H1 (cell line): ENCODE data around the gene WDR77. TPM values are rescaled to one million over a fixed set of nuclear protein-coding genes. Genes with fewer than 3 reads are reported as not detected.

Experiments used
- CTCF ChIA-PET: fragments of 300-600 bp; sonication (Branson Sonifier 250); formaldehyde crosslinking; loops from one replicate; lab custom pipeline; 2021; ENCODE audit not compliant: partially characterized antibody; lab: Charles Lee
- POLR2A ChIA-PET: fragments of 300-600 bp; sonication (Branson Sonifier 250); formaldehyde crosslinking; loops from one replicate; lab custom pipeline; 2021; ENCODE audit warnings: inconsistent platforms; ENCODE audit not compliant: partially characterized antibody; lab: Charles Lee
- DNase-seq, 2 experiments: peaks; one replicate each; pipeline versions ENCODE4 v3.0.0 to v3.0.0-alpha.2; 2010 to 2022; ENCODE audit warnings: low spot score in 2 of 2, low read depth in 1 of 2, mixed read lengths in 1 of 2
- FAIRE-seq: peaks from 2 replicates; lab custom pipeline; 2011; peaks lifted over from hg19 to GRCh38; lab: Jason Lieb, UNC
- H2AFZ ChIP-seq: 2 replicates; pipeline ENCODE4 v1.8.1; 2012; ENCODE audit warnings: low read length, inconsistent platforms
- H2AK5ac ChIP-seq: 2 replicates; pipeline ENCODE4 v1.6.1; 2013; ENCODE audit warnings: low read depth, low read length
- H2BK120ac ChIP-seq: replicated peaks from 2 replicates; pipeline ENCODE3; 2013; ENCODE audit warnings: low read depth, low read length, inconsistent platforms
- H2BK12ac ChIP-seq: 2 replicates; pipeline ENCODE4 v1.6.1; 2013; ENCODE audit warnings: low read depth, low read length
- H2BK15ac ChIP-seq: 2 replicates; pipeline ENCODE4 v1.6.1; 2013; ENCODE audit warnings: low read length
- H2BK20ac ChIP-seq: 2 replicates; pipeline ENCODE4 v1.6.1; 2013; ENCODE audit warnings: low read length
- H2BK5ac ChIP-seq: 2 replicates; pipeline ENCODE4 v1.6.1; 2013; ENCODE audit warnings: low read depth, low read length
- H3K14ac ChIP-seq: 2 replicates; pipeline ENCODE4 v1.6.1; 2013; ENCODE audit warnings: inconsistent platforms; ENCODE audit not compliant: insufficient read length
- H3K18ac ChIP-seq: 2 replicates; pipeline ENCODE4 v1.6.1; 2013; ENCODE audit warnings: low read length; ENCODE audit errors: extremely low read depth
- H3K23ac ChIP-seq: 2 replicates; pipeline ENCODE4 v1.6.1; 2013; ENCODE audit warnings: inconsistent platforms; ENCODE audit not compliant: insufficient read length
- H3K23me2 ChIP-seq: 2 replicates; pipeline ENCODE4 v1.6.1; 2013; ENCODE audit warnings: low read depth, low read length
- H3K27ac ChIP-seq: 2 replicates; pipeline ENCODE4 v1.6.1; 2011; ENCODE audit warnings: low read depth, low read length, inconsistent platforms
- H3K27me3 ChIP-seq, 4 experiments: replicated peaks in 1 of 4; 1 replicate in 1 of 4; 2 replicates in 3 of 4; pipeline versions ENCODE4 v1.6.1 to v1.8.1; 2011 to 2013; ENCODE audit warnings: low read length in 3 of 4, mild to moderate bottlenecking in 3 of 4, inconsistent platforms in 2 of 4, mixed read lengths in 2 of 4, moderate library complexity in 1 of 4; ENCODE audit not compliant: control insufficient read depth in 3 of 4, insufficient read depth in 3 of 4; ENCODE audit errors: extremely low read depth in 1 of 4
- H3K36me3 ChIP-seq, 4 experiments: 2 replicates each; pipeline versions ENCODE4 v1.6.1 to v1.8.1; 2011 to 2013; ENCODE audit warnings: mild to moderate bottlenecking in 4 of 4, low read length in 3 of 4, moderate library complexity in 2 of 4, control low read depth in 1 of 4, inconsistent platforms in 1 of 4; ENCODE audit not compliant: insufficient read depth in 4 of 4, control insufficient read depth in 2 of 4
- H3K4ac ChIP-seq: replicated peaks from 2 replicates; pipeline ENCODE3; 2013; ENCODE audit warnings: low read length, low read depth, mixed read lengths, inconsistent platforms; ENCODE audit not compliant: insufficient read length
- H3K4me1 ChIP-seq, 4 experiments: replicated peaks in 1 of 4; 1 replicate in 1 of 4; 2 replicates in 3 of 4; pipeline versions ENCODE4 v1.6.1 to v1.8.1; 2011 to 2013; ENCODE audit warnings: low read length in 3 of 4, inconsistent platforms in 2 of 4, mixed read lengths in 1 of 4; ENCODE audit not compliant: insufficient read depth in 4 of 4, control insufficient read depth in 3 of 4
- H3K4me2 ChIP-seq, 2 experiments: 2 replicates each; pipeline versions ENCODE4 v1.6.1 to v1.8.1; 2011 to 2013; ENCODE audit warnings: low read depth in 2 of 2, low read length in 2 of 2, control low read depth in 1 of 2, inconsistent platforms in 1 of 2, mild to moderate bottlenecking in 1 of 2; ENCODE audit not compliant: insufficient read depth in 1 of 2
- H3K4me3 ChIP-seq, 4 experiments: fragments of 200-600, 300-600 bp in 1 of 4; sonication (generic), shearing (Covaris generic), sonication (Bioruptor Twin) in 1 of 4; 2 replicates each; pipeline versions ENCODE4 v1.5.1 to v1.8.1; 2011 to 2016; ENCODE audit warnings: low read length in 4 of 4, low read depth in 3 of 4, control low read depth in 2 of 4, inconsistent platforms in 2 of 4, mild to moderate bottlenecking in 2 of 4, mixed read lengths in 1 of 4, moderate library complexity in 1 of 4; ENCODE audit not compliant: insufficient read depth in 2 of 4; ENCODE audit errors: extremely low read depth in 1 of 4
- H3K56ac ChIP-seq: replicated peaks from 2 replicates; pipeline ENCODE3; 2013; ENCODE audit warnings: low read depth, mild to moderate bottlenecking, mixed read lengths, low read length, inconsistent platforms; ENCODE audit not compliant: insufficient read length
- H3K79me1 ChIP-seq: 2 replicates; pipeline ENCODE4 v1.6.1; 2013; ENCODE audit warnings: low read depth, low read length, control low read depth
- H3K79me2 ChIP-seq, 2 experiments: 2 replicates each; pipeline versions ENCODE4 v1.6.1 to v1.8.1; 2012 to 2013; ENCODE audit warnings: low read length in 2 of 2, mild to moderate bottlenecking in 2 of 2, inconsistent platforms in 1 of 2; ENCODE audit not compliant: insufficient read depth in 2 of 2, control insufficient read depth in 1 of 2
- H3K9ac ChIP-seq, 4 experiments: replicated peaks in 1 of 4; 1 replicate in 1 of 4; 2 replicates in 3 of 4; pipeline versions ENCODE4 v1.6.1 to v1.8.1; 2011 to 2013; ENCODE audit warnings: low read depth in 3 of 4, low read length in 3 of 4, control low read depth in 2 of 4, mild to moderate bottlenecking in 2 of 4, moderate library complexity in 2 of 4, inconsistent platforms in 1 of 4; ENCODE audit errors: extremely low read depth in 1 of 4
- H3K9me3 ChIP-seq, 2 experiments: 2 replicates each; pipeline versions ENCODE4 v1.6.1 to v1.8.1; 2012 to 2013; ENCODE audit warnings: mild to moderate bottlenecking in 2 of 2, moderate library complexity in 2 of 2, control low read depth in 1 of 2, inconsistent platforms in 1 of 2, low read depth in 1 of 2, low read length in 1 of 2, mixed read lengths in 1 of 2; ENCODE audit not compliant: insufficient read depth in 2 of 2
- H4K20me1 ChIP-seq, 2 experiments: replicated peaks in 1 of 2; 2 replicates each; pipeline versions ENCODE3 to v1.8.1; 2011 to 2013; ENCODE audit warnings: inconsistent platforms in 2 of 2, low read length in 2 of 2, mild to moderate bottlenecking in 1 of 2; ENCODE audit not compliant: insufficient read depth in 2 of 2, control insufficient read depth in 1 of 2
- H4K5ac ChIP-seq: 2 replicates; pipeline ENCODE4 v1.6.1; 2013; ENCODE audit warnings: low read length, low read depth, mixed read lengths, inconsistent platforms; ENCODE audit not compliant: insufficient read length
- H4K8ac ChIP-seq: 2 replicates; pipeline ENCODE4 v1.8.0; 2013; ENCODE audit warnings: mild to moderate bottlenecking, moderate library complexity, low read length, inconsistent platforms; ENCODE audit not compliant: insufficient read depth; ENCODE audit errors: extremely low read depth
- H4K91ac ChIP-seq: replicated peaks from 2 replicates; pipeline ENCODE3; 2013; ENCODE audit warnings: low read length, mixed read lengths, inconsistent platforms; ENCODE audit not compliant: insufficient read length
- GTF2F1 ChIP-seq: IDR thresholded peaks from 2 replicates; pipeline ENCODE4 v1.6.1; 2012; ENCODE audit warnings: low read depth, low read length, improper control_type of control experiment, borderline replicate concordance
- POLR2AphosphoS5 ChIP-seq: IDR thresholded peaks from 2 replicates; pipeline ENCODE4 v1.6.1; 2011; ENCODE audit warnings: low read depth, low read length
- WGBS, 2 experiments: shearing (Covaris generic) in 1 of 2; methylation state at CpG; one replicate each; pipeline versions ENCODE4 v1.1.6 to v1.1.7; 2013 to 2015; ENCODE audit warnings: low lambda C conversion rate in 2 of 2, mixed read lengths in 2 of 2, inconsistent platforms in 1 of 2, low coverage in 1 of 2, missing lambda C conversion rate in 1 of 2; ENCODE audit not compliant: insufficient replicate concordance in 2 of 2, insufficient coverage in 1 of 2, insufficient read length in 1 of 2; ENCODE audit errors: extremely low coverage in 1 of 2, missing lambda C conversion rate in 1 of 2; 5-methylcytosine and 5-hydroxymethylcytosine counted together
- polyA plus RNA-seq, 7 experiments: library from polyadenylated mRNA; depleted of rRNA in 3 of 7; stranded (reverse) in 5 of 7; unstranded in 2 of 7; fragments of >200 nt in 5 of 7; fragments of 200-250 nt in 2 of 7; gene quantifications; 1 replicate in 5 of 7; 2 replicates in 1 of 7; 4 replicates in 1 of 7; pipeline versions ENCODE4 v1.2.1 to v1.2.3, GENCODE V29; 2011 to 2013; ENCODE audit warnings: missing spikeins in 2 of 7, mixed read lengths in 2 of 7
- total RNA-seq: library from RNA; stranded (reverse); fragmentation: NEBNext Ultra II Directional; extraction: Animal tissue kit (Norgen Biotek cat#: 25700); gene quantifications from 2 replicates; pipeline ENCODE4 v1.2.1, GENCODE V29; 2021

The WDR77 gene
- total and polyA plus RNA-seq, 2 of the 8 experiments (the other 6 are each of a cell fraction or from before 2014, with no cell fraction given) = 66.0 to 156 TPM

- ChIA-PET CTCF (interaction anchor here (0.6 to 2.3 kb wide), 4 partner anchors 11 to 309 kb away, joined by 3 to 6 read pairs (median 4); no protein-coding TSS in a partner anchor), POLR2A (interaction anchor here (0.9 to 4.4 kb wide), 5 partner anchors 8 to 254 kb away, joined by 3 to 36 read pairs (median 3); partner anchors contain the start of genes ATP5PB and WDR77)
- FAIRE-seq (no peak), DNase-seq (no peak)
- H3K9ac ChIP-seq = no peak overlapping the region
- no peak overlapping the region for H2BK15ac ChIP-seq
- H3K36me3 ChIP-seq = peaks cover 17 to 36% (median 30%) of the 10 kb centered on the region in 4 experiments
- H3K23ac ChIP-seq = no peak overlapping the region
- no peak overlapping the region for H4K91ac ChIP-seq
- H3K79me2 ChIP-seq = no peaks in the 10 kb centered on the region
- H3K27ac ChIP-seq = no peak overlapping the region
- H4K20me1 ChIP-seq = peaks cover 0 to 5% of the 10 kb centered on the region in 2 experiments
- WGBS, 2 experiments = 62% methylated on average over 3 of the region's 3 CpGs; no CpG with 5 or more reads in 1 of the 2 experiments
- no peak overlapping the region for H4K5ac ChIP-seq
- H3K4me1 ChIP-seq = no peaks in the 10 kb centered on the region
- H2BK20ac ChIP-seq = no peak overlapping the region
- H3K9me3 ChIP-seq = no peaks in the 10 kb centered on the region
- no peak overlapping the region for H2AK5ac ChIP-seq
- no peak overlapping the region for H3K4me3 ChIP-seq
- H3K27me3 ChIP-seq = no peaks in the 10 kb centered on the region
- H3K79me1 ChIP-seq = no peaks in the 10 kb centered on the region
- no peak overlapping the region for H3K4me2 ChIP-seq
- H3K14ac ChIP-seq = no peak overlapping the region
- H3K4ac ChIP-seq = no peak overlapping the region
- H2BK120ac ChIP-seq = no peak overlapping the region
- no peak overlapping the region for H2BK5ac ChIP-seq
- no peak overlapping the region for H3K56ac ChIP-seq
- H3K23me2 ChIP-seq = no peaks in the 10 kb centered on the region
- no peak overlapping the region for H2BK12ac ChIP-seq
- H3K18ac ChIP-seq = no peak overlapping the region
- H2AFZ ChIP-seq = no peak overlapping the region
- H4K8ac ChIP-seq = no peak overlapping the region
- no peak for TF ChIP-seq POLR2AphosphoS5
- TF ChIP-seq GTF2F1 = no peak
These were observed 12.3 kb downstream of the WDR77 start for GRCh38 chr1:111436726-111437125.
